ENCODE data around the gene MYNN. TPM values are rescaled to one million over a fixed set of nuclear protein-coding genes. Genes with fewer than 3 reads are reported as not detected.

Gene MYNN
- total and polyA plus RNA-seq, 9 of the 15 experiments (the other 6 are each of a cell fraction or from before 2014, with no cell fraction given) = 10.4 to 35.7 (median 21.3) TPM

GRCh38 chr3:169758359-169758994 is 14.7 kb upstream of the MYNN start (continued):
- TF ChIP-seq FOXO4 (CRISPR knock-in tag; IDR thresholded peaks at IDR 0.05) (no peak), SAFB (IDR thresholded peaks at IDR 0.05; ENCODE audit: borderline replicate concordance, low read depth, low read length) (no peak), OTX1 (CRISPR knock-in tag; IDR thresholded peaks at IDR 0.05) (no peak), TAL1 (IDR thresholded peaks at IDR 0.05) (peak; percentile 61), ZBTB7A (IDR thresholded peaks at IDR 0.05; ENCODE audit: borderline replicate concordance, control insufficient read depth, low read depth, low read length) (no peak), CREB3 (tag; conservative IDR thresholded peaks at IDR 0.05; ENCODE audit: low read depth) (no peak), TFE3 (CRISPR knock-in tag; IDR thresholded peaks at IDR 0.05) (no peak), SAFB2 (IDR thresholded peaks at IDR 0.05; ENCODE audit: borderline replicate concordance, low read depth, low read length, severe bottlenecking) (no peak), ZNF134 (CRISPR knock-in tag; conservative IDR thresholded peaks at IDR 0.05) (no peak), NUFIP1 (IDR thresholded peaks at IDR 0.05; ENCODE audit: partially characterized antibody) (no peak), POLR2AphosphoS2 (IDR thresholded peaks at IDR 0.05; ENCODE audit: low read length) (no peak), NFRKB (IDR thresholded peaks at IDR 0.05; ENCODE audit: low read depth) (no peak), BRD9 (IDR thresholded peaks at IDR 0.05; ENCODE audit: low read depth, partially characterized antibody) (no peak), CBFA2T3 (IDR thresholded peaks at IDR 0.05) (peak; percentile 80), TAF15 (IDR thresholded peaks at IDR 0.05; ENCODE audit: low read depth, low read length) (no peak), JUNB (CRISPR knock-in tag; conservative IDR thresholded peaks at IDR 0.05) (no peak), SMARCC2 (IDR thresholded peaks at IDR 0.05; ENCODE audit: low read depth) (peak; percentile 76), RAD21 (CRISPR knock-in tag; conservative IDR thresholded peaks at IDR 0.05 in 1 of 2, IDR thresholded peaks at IDR 0.05 in 1 of 2) (no peak; a peak in 1 of 4 replicates), RERE (CRISPR knock-in tag; IDR thresholded peaks at IDR 0.05; ENCODE audit: borderline replicate concordance) (no peak)

All from K562 (cell line).